GM04503 (cell line): Measurements from ENCODE around the gene AHRR.

Experiments used
- DNase-seq: peaks from one replicate; pipeline ENCODE4 v3.0.0-alpha.2; 2012; ENCODE audit warnings: low read depth

AHRR gene

GRCh38 chr5:320524-321229 is 837 bp upstream of the AHRR start:
- no peak for DNase-seq

GRCh38 chr5:321726-322251 is 275 bp downstream of the AHRR start:
- DNase-seq: no peak

- DNase-seq: no peak
These were observed 897 bp downstream of the AHRR start for GRCh38 chr5:322281-322941.

DNA sequence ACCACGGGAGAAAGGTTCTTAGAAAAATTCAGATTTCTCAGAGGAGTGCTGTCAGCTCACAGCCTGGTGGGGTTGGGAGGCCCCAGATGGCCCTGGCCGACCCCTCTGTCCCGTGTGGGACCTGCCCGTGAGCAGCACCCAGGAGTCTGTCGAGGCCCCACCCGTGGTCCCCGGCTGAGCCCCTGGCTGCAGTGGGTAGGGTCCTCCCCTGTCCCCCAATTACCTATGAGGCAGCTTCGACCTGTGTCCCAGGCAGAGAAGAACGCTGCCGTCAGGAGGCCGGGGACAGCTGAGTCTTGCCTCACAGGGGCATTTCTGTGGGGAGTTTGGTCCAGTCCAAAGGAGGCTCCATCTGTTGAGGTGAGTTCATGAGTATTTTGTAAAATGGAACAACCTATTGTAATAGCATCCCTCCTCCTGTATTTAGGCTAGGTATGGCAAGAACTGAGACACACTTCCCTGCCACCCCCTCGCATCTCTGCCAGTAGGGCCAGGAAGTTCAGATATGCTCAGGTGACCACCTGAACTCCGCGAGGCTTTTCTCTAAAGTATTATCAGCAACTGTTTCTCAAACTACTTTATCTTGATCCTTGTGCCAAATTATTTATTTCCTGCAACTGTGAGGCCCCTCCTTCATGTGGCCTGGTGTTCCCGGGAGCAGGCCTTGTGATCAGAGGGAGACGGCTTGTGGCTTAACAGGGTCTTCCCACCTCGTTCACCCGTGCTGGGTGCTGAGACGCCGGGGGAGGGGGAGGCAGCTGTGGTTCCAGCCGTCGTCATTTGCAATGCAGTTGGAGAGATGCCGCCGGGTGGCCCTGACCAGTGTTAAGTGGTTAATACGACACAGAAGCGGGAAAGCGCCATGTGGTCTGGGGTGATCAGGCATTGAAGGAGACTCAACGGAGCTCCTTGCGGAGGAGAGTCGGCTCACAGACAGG is 1.7 kb downstream of the AHRR start:
- no peak for DNase-seq

DNA sequence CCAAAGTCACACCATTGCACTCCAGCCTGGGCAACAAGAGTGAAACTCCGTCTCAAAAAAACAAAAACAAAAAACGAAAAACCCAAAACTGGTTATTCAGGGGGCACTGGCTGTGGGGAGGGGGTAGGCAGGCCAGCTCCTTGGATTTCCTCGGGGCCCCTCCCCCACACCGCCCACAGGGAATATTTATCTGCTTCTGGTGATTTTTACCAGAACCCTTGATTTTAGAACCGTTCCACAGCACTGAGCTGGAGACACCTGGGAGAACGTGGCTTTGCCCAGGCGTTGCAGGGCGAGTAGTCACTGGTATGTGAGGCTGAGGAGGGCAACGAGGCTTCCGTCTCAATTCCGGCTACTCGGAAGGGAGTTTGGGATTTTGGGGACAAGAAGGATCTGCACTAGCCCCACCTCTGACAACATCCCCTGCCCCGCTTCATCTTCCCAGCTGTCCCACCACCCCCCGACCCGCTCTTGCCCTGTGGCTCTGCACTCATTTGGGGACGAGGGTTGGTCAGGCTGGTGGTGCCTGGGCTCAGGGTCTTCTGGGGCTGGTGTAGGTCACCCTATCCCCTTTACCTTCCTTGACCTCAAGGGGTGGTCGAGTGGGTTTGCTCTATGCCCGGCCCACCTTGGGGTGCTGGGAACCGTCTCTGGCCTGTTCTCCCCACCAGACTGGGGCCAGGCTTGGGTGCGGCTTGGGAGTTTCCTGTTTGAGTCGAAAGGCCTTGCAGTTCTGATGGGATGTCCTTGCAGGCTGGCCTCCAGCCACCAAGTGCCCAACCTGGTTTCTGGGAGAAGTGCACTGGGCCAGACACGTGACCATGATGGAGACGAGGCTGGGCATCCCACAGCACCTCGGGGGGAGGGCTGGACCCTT is 3.5 kb downstream of the AHRR start:
- DNase-seq: no peak

- DNase-seq: no peak
These were observed 4.6 kb downstream of the AHRR start for GRCh38 chr5:326109-326508.

- DNase-seq: no peak
These were observed 7.7 kb downstream of the AHRR start for GRCh38 chr5:329121-329735.

GRCh38 chr5:329768-330167 is 8.3 kb downstream of the AHRR start:
- no peak for DNase-seq

DNA sequence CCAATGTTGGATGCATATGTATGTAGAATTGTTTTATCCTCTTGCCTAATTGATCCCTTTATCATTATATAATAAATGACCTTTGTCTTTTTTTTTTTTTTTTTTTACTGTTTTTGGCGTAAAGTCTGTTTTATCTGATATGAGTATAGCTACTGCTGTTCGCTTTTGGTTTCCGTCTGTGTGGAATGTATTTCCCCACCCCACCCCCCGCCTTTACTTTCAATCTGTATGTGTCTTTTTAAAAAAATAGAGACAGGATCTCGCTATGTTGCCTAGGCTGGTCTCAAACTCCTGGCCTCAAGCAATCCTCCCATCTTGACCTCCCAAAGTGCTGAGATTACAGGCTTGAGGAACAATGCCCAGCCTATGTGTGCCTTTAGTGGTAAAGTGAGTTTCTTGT is 11.3 kb downstream of the AHRR start:
- DNase-seq: no peak

- DNase-seq: no peak
These were observed 12.4 kb downstream of the AHRR start for GRCh38 chr5:333945-334344.

- no peak for DNase-seq
These were observed 13.6 kb downstream of the AHRR start for GRCh38 chr5:334903-335739.

GRCh38 chr5:335740-336038 is 14.2 kb downstream of the AHRR start:
- no peak for DNase-seq

DNA sequence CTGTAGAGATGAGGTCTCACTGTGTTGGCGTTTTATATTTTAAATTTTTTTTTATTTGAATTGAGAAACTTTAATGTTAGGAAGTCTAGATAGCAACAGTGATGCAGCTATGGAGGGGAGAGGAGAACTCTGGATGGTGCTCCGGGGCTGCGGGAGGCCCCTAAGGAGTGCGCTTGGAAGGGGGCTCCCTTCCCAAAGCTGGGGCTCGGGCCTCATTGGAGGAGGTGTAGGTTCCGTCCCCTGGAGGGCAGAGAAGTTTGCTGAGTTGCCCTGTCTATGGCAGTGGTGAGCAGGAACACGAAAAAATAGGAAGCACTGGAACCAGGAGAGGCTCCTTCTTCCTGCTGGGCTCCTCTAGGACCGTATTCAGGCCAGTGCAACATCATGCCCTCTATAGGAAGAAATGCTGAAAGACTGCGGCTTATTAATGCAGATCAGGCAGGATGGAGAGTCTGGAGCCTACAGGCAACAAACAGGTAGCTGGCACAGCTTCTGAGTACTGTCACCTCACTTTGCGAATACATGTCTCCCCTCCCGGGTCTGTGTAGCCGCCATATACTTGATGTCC is 16.1 kb downstream of the AHRR start:
- no peak for DNase-seq

- no peak for DNase-seq
These were observed 21.3 kb downstream of the AHRR start for GRCh38 chr5:342501-343460.

DNA sequence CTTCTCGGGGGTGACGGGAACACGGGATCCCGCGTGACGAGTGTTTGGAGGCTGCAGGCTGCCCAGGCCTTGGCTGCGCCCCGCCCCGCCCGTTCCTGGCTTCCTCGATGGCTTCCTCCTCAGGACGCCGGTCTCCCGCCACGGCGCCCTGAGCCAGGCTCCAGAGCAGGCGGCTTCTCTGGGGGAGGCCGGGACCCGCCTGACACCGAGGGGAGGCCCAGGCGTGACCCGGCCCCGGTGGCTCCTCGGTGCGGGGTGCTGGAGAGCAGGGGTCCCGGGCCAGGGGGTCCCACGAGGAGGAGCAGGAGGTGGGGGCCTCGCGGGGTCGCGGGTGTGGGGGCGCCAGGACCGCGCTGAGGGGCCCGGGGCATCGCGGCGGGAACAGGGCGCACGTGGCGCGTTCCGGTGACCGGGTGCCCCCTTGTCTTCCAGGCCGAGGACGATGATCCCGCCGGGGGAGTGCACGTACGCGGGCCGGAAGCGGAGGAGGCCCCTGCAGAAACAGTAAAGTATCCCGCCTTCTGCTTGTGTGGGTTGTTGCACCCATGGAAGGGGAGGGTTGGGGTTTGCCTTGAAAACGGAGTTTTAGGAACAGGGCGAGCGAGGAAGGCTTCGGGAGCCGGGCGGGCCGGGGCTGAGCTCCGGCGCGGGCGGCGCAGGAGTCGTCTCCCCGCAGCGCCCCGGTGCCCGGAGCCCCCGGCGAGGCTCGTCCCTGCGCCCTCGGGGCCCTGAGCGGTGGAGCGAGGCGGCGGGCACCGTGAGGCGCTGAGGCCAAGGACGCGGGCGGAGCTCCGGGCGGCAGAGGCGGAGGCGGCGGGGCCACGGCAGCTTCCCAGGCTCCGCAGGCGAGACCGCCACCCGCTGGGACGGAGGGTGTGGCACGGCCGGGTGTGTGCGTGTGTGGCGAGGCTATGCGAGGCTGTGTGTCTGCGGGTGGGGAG is 22.2 kb downstream of the AHRR start:
- no peak for DNase-seq

- DNase-seq: no peak
These were observed 23.2 kb downstream of the AHRR start for GRCh38 chr5:344668-345067.

DNA sequence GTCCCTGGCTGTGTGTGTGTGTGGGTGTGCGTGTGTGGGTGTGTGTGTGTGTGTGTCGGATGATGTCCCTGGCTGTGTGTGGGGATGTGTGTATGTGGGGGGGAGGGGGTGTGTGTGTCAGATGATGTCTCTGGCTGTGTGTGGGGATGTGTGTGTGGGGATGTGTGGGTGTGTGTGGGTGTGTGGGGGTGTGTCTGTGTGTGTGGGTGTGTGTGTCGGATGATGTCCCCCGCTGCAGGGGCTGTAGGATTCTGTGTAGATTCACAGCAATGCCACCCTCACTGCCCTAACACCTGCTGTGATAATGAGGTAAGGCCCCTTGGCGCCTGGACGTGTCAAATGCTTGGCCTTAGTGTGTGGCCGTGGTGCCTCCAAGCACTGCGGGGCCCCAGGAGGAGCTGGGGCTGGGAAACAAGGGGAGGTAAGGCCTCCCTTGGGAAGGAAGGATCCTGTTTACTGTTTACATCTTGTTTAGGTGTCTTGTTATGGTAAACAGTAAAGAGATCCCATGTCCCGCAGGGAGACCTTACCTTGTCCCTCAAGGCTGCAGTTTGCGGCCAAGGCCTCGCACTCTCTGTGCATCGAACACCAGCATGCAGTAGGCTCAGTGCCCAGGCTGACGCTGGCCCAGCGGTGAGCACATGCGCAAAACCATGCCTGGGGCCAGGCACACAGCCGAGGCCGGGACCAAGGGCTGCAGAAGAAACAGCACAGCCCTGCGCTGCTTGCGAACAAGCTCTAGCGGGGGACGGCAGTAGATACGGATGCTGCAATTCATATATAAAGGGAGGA is 24.1 kb downstream of the AHRR start:
- DNase-seq: no peak
